PC-9 (cell line): Measurements from ENCODE around the gene SHANK1.

Source experiments
- EZH2 ChIP-seq: fragments of 200-600 bp; sonication (generic); IDR thresholded peaks from 2 replicates; pipeline ENCODE4 v1.8.0; 2017; ENCODE audit warnings: antibody characterized with exemption, low read depth
- TF ChIP-seq, protein P1 (sequence below): fragments of 200-600 bp; sonication (generic); conservative IDR thresholded peaks from 2 replicates; pipeline ENCODE4 v1.6.1; 2017; ENCODE audit warnings: mixed run types, antibody characterized with exemption, mild to moderate bottlenecking, moderate library complexity

DNA sequence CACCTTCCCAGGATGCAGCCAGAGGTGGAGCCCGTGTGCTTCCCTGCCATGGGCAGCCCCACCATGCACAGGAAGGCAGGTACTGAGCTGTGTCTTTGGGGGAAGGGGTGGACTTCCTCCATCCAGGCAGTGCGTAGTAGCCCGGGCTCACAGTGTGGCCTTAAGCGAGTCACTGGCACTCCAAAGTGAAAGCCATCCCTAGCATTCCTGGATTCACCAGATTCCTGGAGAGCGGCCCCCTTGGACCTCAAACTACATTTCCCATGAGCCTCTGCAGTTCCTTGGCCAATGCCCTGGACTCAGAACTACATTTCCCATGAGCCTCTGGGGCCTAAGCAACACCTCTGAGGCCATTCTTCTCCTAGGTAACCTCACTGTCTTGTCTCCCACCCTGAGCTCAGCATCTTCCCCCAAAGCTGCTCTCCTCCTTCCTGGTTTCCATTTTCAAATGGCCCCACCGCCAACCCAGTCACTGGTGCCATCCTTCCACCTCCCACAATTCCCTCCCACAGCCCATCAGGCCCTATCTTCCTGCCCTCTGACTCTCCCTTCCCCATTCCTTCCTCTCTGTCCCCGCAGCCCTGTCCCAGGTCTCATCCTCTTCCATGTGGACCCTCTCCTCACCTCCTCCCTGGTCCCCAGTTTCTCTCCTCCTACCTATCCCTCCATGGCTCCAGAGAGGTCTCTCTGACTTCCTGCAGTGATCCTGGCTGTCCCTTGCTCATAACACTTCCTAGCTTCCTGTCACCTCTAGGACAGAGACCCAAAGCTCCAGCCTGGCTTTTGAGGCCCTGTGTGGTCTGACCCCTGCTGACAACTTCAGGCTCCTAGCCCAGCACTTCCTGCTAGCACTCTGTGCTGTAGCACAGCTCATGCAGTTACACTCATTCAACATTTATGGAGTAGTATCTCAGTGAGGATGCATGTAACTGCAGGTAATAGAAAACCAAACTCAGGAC lies 69.9 kb downstream of the SHANK1 start, which contains the start of gene C19orf81:
- TF ChIP-seq, protein P1, sequence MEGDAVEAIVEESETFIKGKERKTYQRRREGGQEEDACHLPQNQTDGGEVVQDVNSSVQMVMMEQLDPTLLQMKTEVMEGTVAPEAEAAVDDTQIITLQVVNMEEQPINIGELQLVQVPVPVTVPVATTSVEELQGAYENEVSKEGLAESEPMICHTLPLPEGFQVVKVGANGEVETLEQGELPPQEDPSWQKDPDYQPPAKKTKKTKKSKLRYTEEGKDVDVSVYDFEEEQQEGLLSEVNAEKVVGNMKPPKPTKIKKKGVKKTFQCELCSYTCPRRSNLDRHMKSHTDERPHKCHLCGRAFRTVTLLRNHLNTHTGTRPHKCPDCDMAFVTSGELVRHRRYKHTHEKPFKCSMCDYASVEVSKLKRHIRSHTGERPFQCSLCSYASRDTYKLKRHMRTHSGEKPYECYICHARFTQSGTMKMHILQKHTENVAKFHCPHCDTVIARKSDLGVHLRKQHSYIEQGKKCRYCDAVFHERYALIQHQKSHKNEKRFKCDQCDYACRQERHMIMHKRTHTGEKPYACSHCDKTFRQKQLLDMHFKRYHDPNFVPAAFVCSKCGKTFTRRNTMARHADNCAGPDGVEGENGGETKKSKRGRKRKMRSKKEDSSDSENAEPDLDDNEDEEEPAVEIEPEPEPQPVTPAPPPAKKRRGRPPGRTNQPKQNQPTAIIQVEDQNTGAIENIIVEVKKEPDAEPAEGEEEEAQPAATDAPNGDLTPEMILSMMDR = no peak
- TF ChIP-seq EZH2 = no peak
